ENCODE measurements around the gene CFAP91.

- TF ChIP-seq CTCF (IDR thresholded peaks at IDR 0.05) (no peak), POLR2A (IDR thresholded peaks at IDR 0.05) (no peak)
Observed at GRCh38 chr3:119726909-119727308, 24.1 kb downstream of the CFAP91 start.

Measured in thyroid gland (tissue), 4 donors.